HG03025 (cell line): ENCODE results near the gene DUSP28.

Experiments used
- ATAC-seq: cut with Tn5 transposase; IDR thresholded peaks from one replicate; pipeline ENCODE4 v1.9.1; 2021; ENCODE audit warnings: mild to moderate bottlenecking, moderate library complexity; ENCODE audit not compliant: unreplicated experiment, low FRiP score

The DUSP28 gene

GRCh38 chr2:240596491-240596931 is 36.4 kb downstream of the DUSP28 start:
- ATAC-seq = no peak

DNA sequence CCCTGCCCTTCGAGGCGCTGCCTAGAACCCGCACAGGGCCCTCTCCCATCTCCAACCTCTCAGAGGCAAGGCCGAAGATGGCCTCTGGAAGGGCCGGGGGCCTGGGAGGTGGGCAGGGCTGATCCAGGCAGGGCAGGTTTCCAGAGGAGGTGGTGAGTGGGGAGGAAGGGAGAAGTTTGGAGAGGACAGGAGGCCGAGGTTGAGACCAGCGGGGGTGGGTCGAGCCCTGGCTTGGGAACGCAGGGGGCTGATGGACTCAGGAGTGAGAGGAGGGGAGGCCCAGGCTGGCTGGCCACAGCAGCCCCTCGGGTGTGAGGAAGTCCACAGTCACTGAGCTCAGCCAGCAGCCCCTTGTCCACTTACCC is 36.9 kb downstream of the DUSP28 start:
- no peak for ATAC-seq

DNA sequence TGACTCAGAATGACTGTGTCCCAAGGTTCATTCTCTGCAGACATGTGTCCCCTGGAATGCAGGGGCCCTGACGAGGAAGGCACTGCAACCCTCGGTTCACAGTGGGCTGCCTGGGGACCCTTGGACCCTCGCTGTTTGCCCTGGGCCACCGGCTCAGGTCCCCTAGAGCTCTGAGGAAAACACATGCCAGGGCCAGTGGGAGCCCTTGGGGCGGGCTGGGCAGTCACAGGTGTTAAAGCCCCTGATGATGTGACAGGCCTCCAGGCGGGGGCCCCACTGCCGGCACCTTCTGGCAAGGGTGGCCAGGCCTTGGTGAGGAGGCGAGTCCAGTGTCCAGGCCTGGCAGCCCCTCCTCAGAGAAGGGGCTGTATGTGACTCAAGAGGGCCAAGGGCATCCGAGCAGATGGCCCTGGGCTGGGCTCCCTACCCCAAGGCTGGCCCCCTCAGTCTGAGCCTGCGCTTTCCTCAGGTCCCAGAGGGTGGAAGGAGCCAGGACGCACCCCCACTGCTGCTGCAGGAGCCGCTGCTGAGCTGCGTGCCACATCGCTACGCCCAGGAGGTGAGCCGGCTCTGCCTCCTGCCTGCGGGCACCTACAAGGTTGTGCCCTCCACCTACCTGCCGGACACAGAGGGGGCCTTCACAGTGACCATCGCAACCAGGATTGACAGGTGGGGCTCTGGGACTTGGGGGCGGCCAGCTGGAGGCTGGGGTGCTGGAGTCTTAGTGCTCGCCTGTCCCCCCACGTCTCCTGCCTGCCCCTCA is 37.4 kb downstream of the DUSP28 start:
- no peak for ATAC-seq

GRCh38 chr2:240598311-240598911 is 38.3 kb downstream of the DUSP28 start:
- no peak for ATAC-seq

- ATAC-seq = no peak
Observed at GRCh38 chr2:240599141-240599583, 39.0 kb downstream of the DUSP28 start.

DNA sequence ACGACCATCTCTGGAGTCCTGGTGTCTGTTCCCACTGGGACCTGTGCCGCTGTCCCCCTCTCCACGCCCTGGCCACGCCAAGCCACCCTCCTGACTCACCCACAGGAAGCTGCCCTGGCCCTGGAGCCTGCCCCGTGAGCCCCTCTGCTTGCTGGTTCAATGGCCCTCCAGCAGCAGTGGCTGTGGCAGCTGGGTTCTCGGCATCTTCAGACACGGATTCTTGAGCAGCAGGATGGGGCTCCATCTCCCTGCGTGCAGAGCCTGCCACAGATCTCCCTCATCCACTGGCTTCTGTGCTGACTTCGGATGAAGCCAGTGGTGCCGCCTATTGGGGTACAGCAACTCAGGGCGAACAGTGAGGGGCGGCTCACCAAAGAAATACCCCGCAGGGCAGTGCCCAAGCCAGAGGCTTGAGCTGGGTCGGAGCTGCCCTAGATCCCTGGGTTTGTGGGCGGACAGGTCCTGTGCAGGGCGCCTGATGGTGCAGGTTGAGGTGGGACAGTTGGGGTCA is 40.3 kb downstream of the DUSP28 start:
- ATAC-seq = no peak

DNA sequence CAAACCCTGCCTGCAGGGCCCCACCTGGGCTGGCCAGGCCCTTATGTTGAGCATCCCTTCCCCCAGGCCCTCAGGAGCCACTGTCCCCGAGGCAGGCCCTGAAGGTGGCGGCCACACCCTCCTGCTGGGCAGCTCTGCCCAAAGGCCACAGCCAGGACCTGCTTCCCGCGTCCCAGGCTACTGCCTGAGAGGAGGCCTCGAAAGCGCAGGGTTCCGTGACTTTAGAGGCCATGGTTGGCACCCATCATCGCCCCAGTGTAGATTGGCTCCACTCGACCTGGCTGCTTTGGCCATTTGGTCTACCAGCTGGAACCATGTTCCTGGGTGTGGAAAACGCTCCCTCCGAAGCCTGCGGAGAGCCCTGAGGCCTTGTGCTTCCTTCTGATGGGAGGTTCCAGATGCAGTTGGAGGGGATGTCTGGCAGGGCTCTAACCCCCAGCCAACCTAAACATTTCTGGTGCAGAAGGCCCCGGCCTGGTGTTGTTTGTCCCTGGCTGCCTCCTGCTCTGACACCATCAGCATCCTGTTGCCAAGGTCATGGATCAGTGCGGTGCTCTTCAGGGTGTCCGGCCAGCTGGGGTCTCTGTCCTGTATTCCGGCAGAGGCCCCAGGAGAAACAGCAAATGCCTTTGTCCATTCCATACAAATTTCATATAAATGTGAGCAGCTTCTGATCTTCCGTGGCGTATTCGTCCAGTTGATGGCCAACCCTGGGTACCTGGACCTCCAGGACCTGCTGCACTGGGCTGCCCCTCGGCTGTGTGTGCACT is 41.1 kb downstream of the DUSP28 start:
- no peak for ATAC-seq

DNA sequence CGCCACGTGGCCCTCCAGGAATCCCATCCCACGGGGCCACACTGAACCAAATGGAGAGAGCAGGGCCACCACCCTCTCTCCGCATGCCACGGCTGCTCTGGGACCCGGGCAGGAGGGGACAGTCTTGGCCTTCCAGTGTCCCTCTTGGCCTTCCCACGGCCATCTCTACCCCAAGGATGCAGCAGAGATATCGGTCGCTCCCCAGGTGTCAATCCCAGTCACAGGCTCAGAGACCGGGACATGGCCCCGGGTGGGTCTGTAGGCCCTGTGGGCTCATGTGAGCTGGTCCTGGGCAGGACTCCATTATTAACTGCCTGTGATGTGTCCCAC is 41.6 kb downstream of the DUSP28 start:
- ATAC-seq = no peak

GRCh38 chr2:240602266-240603050 is 42.3 kb downstream of the DUSP28 start:
- ATAC-seq = no peak

- no peak for ATAC-seq
Observed at GRCh38 chr2:240603081-240603835, 43.1 kb downstream of the DUSP28 start.

- ATAC-seq = no peak
Observed at GRCh38 chr2:240603846-240604245, 43.7 kb downstream of the DUSP28 start.

DNA sequence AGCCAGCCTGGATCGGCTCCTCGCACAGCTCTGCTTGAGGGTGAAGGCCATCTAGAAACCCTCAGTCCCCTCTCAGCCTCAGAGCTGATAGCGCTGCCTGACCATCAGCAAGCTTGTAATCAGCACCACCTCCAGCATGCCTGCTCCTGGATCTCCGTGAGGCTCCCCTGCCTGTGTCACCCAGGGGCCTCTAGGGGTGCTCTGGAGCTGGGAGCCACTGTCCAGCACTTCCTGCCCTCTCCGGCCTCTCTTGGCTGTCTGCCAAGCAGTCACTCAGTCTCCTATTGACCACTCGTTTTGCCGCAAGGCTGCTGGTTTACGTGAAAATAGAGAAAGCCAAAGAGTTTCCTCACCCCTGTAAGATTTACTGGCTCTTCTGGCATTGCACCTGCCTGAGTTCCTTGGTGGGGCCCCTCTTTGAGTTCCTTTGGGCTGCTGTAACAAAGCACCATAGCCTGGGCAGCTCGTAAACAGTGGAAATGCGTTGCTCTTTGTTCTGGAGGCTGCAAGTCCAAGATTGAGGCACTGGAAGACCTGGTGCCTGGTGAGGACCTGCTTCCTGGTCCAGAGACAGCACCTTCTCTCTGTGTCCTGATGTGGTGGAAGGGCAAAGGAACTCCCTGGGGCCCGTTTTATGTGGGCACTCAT is 44.3 kb downstream of the DUSP28 start:
- no peak for ATAC-seq

- ATAC-seq = no peak
Observed at GRCh38 chr2:240604939-240605716, 45.0 kb downstream of the DUSP28 start.

DNA sequence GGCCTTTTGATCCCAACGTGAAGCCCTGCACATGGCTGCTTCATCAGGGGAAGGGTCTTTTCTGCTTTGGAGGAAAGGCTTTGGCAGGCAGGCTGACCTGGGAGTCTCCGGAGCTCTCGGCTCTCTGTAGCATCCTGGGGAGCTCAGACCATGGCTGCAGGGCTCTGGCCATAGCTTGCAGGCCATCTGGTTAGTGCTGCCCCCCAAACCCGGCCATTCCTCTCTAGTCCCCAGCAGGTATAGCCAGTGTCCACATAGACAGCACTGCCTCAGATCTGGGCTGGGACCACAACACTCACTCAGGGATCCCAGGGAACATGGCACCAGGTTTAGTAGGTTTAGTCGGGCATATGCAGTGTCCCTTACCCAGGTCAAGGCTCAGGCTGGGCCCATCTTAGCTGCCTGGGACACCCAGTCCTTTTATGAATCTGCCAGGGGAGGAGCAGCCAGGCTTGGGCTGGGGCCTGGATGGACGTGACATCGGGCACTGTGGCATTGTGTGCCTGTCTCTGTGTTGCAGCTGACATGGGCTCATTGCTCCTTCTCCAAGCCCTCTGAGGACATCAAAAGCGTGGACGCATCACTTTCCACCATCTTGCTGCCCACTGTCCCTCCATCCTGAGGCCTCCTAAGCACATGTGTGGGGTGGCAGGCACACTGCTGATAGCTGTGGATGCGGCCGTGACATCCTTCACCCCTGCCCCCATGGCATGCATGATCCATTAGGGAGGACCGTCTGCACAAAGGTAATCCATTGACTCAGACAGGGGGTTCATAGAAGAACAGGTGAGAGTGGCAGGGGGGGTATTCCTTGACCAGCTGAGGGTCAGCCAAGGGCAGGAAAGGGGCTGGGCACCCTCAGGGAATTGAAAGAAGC is 45.9 kb downstream of the DUSP28 start:
- ATAC-seq = no peak

DNA sequence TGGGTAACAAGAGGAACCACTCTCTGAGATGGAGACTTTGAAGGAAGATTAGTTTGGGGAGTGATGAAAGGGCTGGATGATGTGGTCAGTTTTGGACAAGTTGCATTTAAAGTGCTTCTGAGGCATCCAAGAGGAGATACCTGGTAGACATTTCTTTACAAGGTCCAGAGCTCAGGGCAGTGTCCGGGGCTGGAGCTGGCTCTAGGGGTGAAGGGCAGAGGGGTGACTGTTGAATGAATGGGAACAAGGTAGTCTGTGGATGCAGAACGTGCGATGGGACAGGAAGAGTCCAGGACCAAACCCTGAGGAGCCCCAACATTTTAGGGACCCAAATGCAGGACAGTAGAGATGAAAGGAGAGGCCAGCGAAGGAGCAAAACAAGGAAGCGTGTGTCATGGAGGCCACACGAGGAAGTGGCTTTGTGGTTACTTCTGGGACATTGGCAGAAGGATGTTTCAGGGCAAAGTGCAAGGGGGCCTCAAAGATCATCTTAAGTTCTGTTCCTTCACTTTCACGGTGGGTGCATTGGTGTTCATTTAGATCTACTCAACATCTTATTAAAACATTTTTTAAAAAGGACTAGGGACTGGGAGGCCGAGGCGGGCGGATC is 51.5 kb downstream of the DUSP28 start:
- no peak for ATAC-seq
